ENCODE data around the gene ZNF581. TPM values are rescaled to one million over a fixed set of nuclear protein-coding genes. Genes with fewer than 3 reads are reported as not detected.

ZNF581 gene
- total RNA-seq, 1 experiment from 2014 or later = 65.1 TPM

- Mint-ChIP-seq H3K4me3 (no peak overlapping the region), H3K4me1 (peaks cover 23 to 30% of the 10 kb centered on the region in 2 experiments), H3K36me3 (ENCODE audit: insufficient read depth in 1 of 3, low read depth in 3 of 3) (peaks cover 59 to 89% (median 79%) of the 10 kb centered on the region in 3 experiments), H3K27ac (0 out of 7 replicates have a peak overlapping the region, but pooled peaks of 1 of the 3 experiments have one; percentile 66), H3K9me3 (no peaks in the 10 kb centered on the region), H3K27me3 (ENCODE audit: low read depth) (no peaks in the 10 kb centered on the region)
- Histone ChIP-seq H3K79me1 (ENCODE audit: insufficient read depth, low read depth, low read length, poor library complexity, severe bottlenecking) (no peaks in the 10 kb centered on the region), H2BK20ac (ENCODE audit: low read depth, low read length, poor library complexity, severe bottlenecking) (no peak overlapping the region), H2BK120ac (ENCODE audit: low read depth, low read length, poor library complexity, severe bottlenecking) (no peak overlapping the region), H3T11ph (ENCODE audit: low read length) (no peak overlapping the region), H4K91ac (ENCODE audit: insufficient read length, low read depth, low read length) (no peak overlapping the region), H4K8ac (replicated peaks; ENCODE audit: insufficient read length, low read depth, low read length) (no peak overlapping the region), H3K4ac (ENCODE audit: low read depth, low read length) (no peak overlapping the region), H2BK5ac (ENCODE audit: insufficient read length, low read length) (no peak overlapping the region), H3K27me3 (ENCODE audit: insufficient read depth, low read length) (no peaks in the 10 kb centered on the region), H3K56ac (ENCODE audit: insufficient read length, low read depth, low read length) (no peak overlapping the region), H3K9me3 (ENCODE audit: control insufficient read depth, low read depth, low read length) (no peaks in the 10 kb centered on the region), H4K20me1 (ENCODE audit: control insufficient read depth, insufficient read depth, insufficient read length) (no peaks in the 10 kb centered on the region), H4K5ac (ENCODE audit: insufficient read length, low read depth, low read length) (no peak overlapping the region), H2BK12ac (ENCODE audit: insufficient read length, low read depth, low read length) (no peak overlapping the region), H3K79me2 (ENCODE audit: insufficient read depth, low read length) (peaks cover 4% of the 10 kb centered on the region; the same call in 1 of the 2 replicates), H3K9ac (ENCODE audit: extremely low read depth, insufficient read length, low read length) (no peak overlapping the region), H3K18ac (ENCODE audit: insufficient read length, low read depth, low read length) (no peak overlapping the region), H3K23me2 (ENCODE audit: insufficient read length, low read depth, low read length, poor library complexity, severe bottlenecking) (no peaks in the 10 kb centered on the region), H3K4me2 (ENCODE audit: insufficient read depth, insufficient read length, low read length) (no peak overlapping the region), H3K4me1 (ENCODE audit: insufficient read depth, low read length) (no peaks in the 10 kb centered on the region), H2AFZ (ENCODE audit: low read length) (no peak overlapping the region), H3K14ac (ENCODE audit: insufficient read depth, low read length) (no peak overlapping the region), H3K23ac (ENCODE audit: insufficient read length, low read depth, low read length) (no peak overlapping the region), H3K27ac (ENCODE audit: insufficient read length, low read depth, low read length) (no peak overlapping the region), H2AK5ac (ENCODE audit: insufficient read length, low read length) (no peak overlapping the region), H2BK15ac (ENCODE audit: low read depth, low read length) (no peak overlapping the region)
- DNase-seq = no peak
- no CpG with 5 or more reads among the region's 30 CpGs for WGBS (ENCODE audit: extremely low coverage, insufficient read length, low lambda C conversion rate)
- no peak for TF ChIP-seq CTCF (conservative IDR thresholded peaks at IDR 0.05)
Measured at GRCh38 chr19:55668603-55669348, 25.3 kb downstream of the ZNF581 start.

All from H9 (cell line).